Lung (tissue), 12 donors: ENCODE data around the gene NXT1. TPM values are rescaled to one million over a fixed set of nuclear protein-coding genes. Genes with fewer than 3 reads are reported as not detected.

Experiments
- ATAC-seq: fragments of 200-7000 bp; cut with Tn5 transposase; one replicate; pipeline ENCODE4 v1.9.1; 2020; ENCODE audit warnings: moderate number of reproducible peaks; ENCODE audit not compliant: insufficient read depth, low FRiP score
- DNase-seq, 3 donors: peaks; one replicate each; pipeline ENCODE4 v3.0.0-alpha.2; 2013 to 2017
- H3K27ac ChIP-seq, 2 donors: one replicate each; pipeline ENCODE4 v1.5.1; 2013; ENCODE audit warnings: mild to moderate bottlenecking in 2 of 2, moderate library complexity in 2 of 2, control low read depth in 1 of 2, inconsistent platforms in 1 of 2, low read depth in 1 of 2, low read length in 1 of 2
- H3K27me3 ChIP-seq, 3 donors: one replicate each; pipeline ENCODE4 v1.5.1; 2013; ENCODE audit warnings: low read length in 2 of 3; ENCODE audit not compliant: control insufficient read depth in 3 of 3, insufficient read depth in 3 of 3
- H3K36me3 ChIP-seq, 4 donors: one replicate each; pipeline ENCODE4 v1.5.1; 2013; ENCODE audit warnings: low read length in 4 of 4, mild to moderate bottlenecking in 1 of 4, moderate library complexity in 1 of 4; ENCODE audit not compliant: control insufficient read depth in 4 of 4, insufficient read depth in 4 of 4
- H3K4me1 ChIP-seq, 5 donors: one replicate each; pipeline ENCODE4 v1.5.1; 2013; ENCODE audit warnings: low read length in 5 of 5, mild to moderate bottlenecking in 2 of 5, moderate library complexity in 1 of 5; ENCODE audit not compliant: control insufficient read depth in 5 of 5, insufficient read depth in 5 of 5
- H3K4me3 ChIP-seq: one replicate; pipeline ENCODE4 v1.5.1; 2013; ENCODE audit warnings: mild to moderate bottlenecking, control low read depth, moderate library complexity
- H3K9ac ChIP-seq, 2 donors: one replicate each; pipeline ENCODE4 v1.5.1; 2013; ENCODE audit warnings: low read length in 2 of 2, control low read depth in 1 of 2; ENCODE audit not compliant: insufficient read depth in 1 of 2
- H3K9me3 ChIP-seq, 4 donors: one replicate each; pipeline ENCODE4 v1.5.1; 2013; ENCODE audit warnings: low read length in 3 of 4, mild to moderate bottlenecking in 1 of 4, moderate library complexity in 1 of 4; ENCODE audit not compliant: control insufficient read depth in 4 of 4, insufficient read depth in 3 of 4
- CTCF ChIP-seq: IDR thresholded peaks from 2 replicates; pipeline ENCODE4 v1.5.1; 2012; ENCODE audit warnings: mild to moderate bottlenecking; ENCODE audit errors: control extremely low read depth, extremely low read depth
- WGBS, 2 donors: extraction: QIAGEN DNeasy Blood & Tissue Kit; methylation state at CpG; one replicate each; pipeline ENCODE4 v1.1.7; 2013; 5-methylcytosine and 5-hydroxymethylcytosine counted together
- polyA plus RNA-seq, 2 donors: library from polyadenylated mRNA; stranded (reverse); fragments of 200-250 nt; gene quantifications; one replicate each; pipeline ENCODE4 v1.2.1, GENCODE V29; 2013
- total RNA-seq, 2 donors: library from RNA; depleted of rRNA in 1 of 2; stranded (reverse); fragments of >200 nt in 1 of 2; gene quantifications; one replicate each; pipeline ENCODE4 v1.2.1, GENCODE V29; 2014 to 2021
- donor health status: control.
- donor health status: control.
- donor health status: Bipolar disorder and iron deficiency.
- donor health status: healthy.
- donor health status: DM: yes; HTN: yes; CAD: no.

NXT1 gene
- total and polyA plus RNA-seq, 4 donors = 19.1 to 35.9 (median 20.9) TPM

GRCh38 chr20:23302801-23303200 lies 47.8 kb upstream of the NXT1 start:
- DNase-seq (no peak), ATAC-seq (no peak)
- Histone ChIP-seq H3K9ac (no peak overlapping the region), H3K4me3 (no peak overlapping the region), H3K4me1 (peaks cover 0 to under 1% (median 0%) of the 10 kb centered on the region in 5 donors), H3K27ac (no peak overlapping the region), H3K36me3 (no peaks in the 10 kb centered on the region), H3K27me3 (no peaks in the 10 kb centered on the region), H3K9me3 (no peaks in the 10 kb centered on the region)
- 72 to 92% methylated on average over 9 of the region's 9 CpGs for WGBS, 2 donors
- no peak for TF ChIP-seq CTCF

- no peaks in the 10 kb centered on the region for H3K9me3 ChIP-seq
- no peak for ATAC-seq
Observed at GRCh38 chr20:23303325-23304102, 47.1 kb upstream of the NXT1 start.

GRCh38 chr20:23304616-23305015 lies 46.0 kb upstream of the NXT1 start:
- ATAC-seq = no peak
- DNase-seq = no peak
- no peak for TF ChIP-seq CTCF
- Histone ChIP-seq H3K36me3 (no peaks in the 10 kb centered on the region), H3K9me3 (no peaks in the 10 kb centered on the region), H3K27ac (no peak overlapping the region), H3K4me3 (no peak overlapping the region), H3K9ac (no peak overlapping the region), H3K27me3 (no peaks in the 10 kb centered on the region), H3K4me1 (no peaks in the 10 kb centered on the region)
- 90 to 96% methylated on average over 15 to 16 of the region's 16 CpGs for WGBS, 2 donors

More at GRCh38 chr20:23303325-23304102, 47.1 kb upstream of the NXT1 start:
- Histone ChIP-seq H3K9ac (no peak overlapping the region), H3K4me3 (no peak overlapping the region), H3K4me1 (no peaks in the 10 kb centered on the region), H3K27me3 (no peaks in the 10 kb centered on the region), H3K27ac (no peak overlapping the region), H3K36me3 (no peaks in the 10 kb centered on the region)
- 80 to 87% methylated on average over 5 of the region's 5 CpGs for WGBS, 2 donors
- no peak for TF ChIP-seq CTCF
- no peak for DNase-seq
